Body of pancreas (tissue), 4 donors: Measurements from ENCODE around the gene RANBP17.

ENCODE experiments used
- CTCF ChIP-seq, 7 experiments: fragments of 450-650 bp in 4 of 7; fragments of 200-600 bp in 3 of 7; sonication (generic) in 3 of 7; IDR thresholded peaks; one replicate each; pipeline ENCODE4 v1.5.1; 2016 to 2019; ENCODE audit warnings: antibody characterized with exemption in 7 of 7
- POLR2A ChIP-seq, 3 donors: fragments of 450-650 bp; IDR thresholded peaks; one replicate each; pipeline ENCODE4 v1.6.1; 2016; ENCODE audit warnings: antibody characterized with exemption in 3 of 3, mild to moderate bottlenecking in 2 of 3

- no peak for TF ChIP-seq CTCF (IDR thresholded peaks at IDR 0.05)
- TF ChIP-seq POLR2A (IDR thresholded peaks at IDR 0.05) = no peak
These were observed 447.7 kb downstream of the RANBP17 start for GRCh38 chr5:171309276-171310211.
